Psoas muscle (tissue), 8 donors: ENCODE measurements around the gene IPO5. TPM values are rescaled to one million over a fixed set of nuclear protein-coding genes. Genes with fewer than 3 reads are reported as not detected.

Experiments
- ATAC-seq, 4 donors: fragments of 200-7000 bp; cut with Tn5 transposase; one replicate each; pipeline ENCODE4 v1.9.1; 2020; ENCODE audit warnings: moderate library complexity in 3 of 4, mild to moderate bottlenecking in 2 of 4
- DNase-seq, 2 donors: peaks; one replicate each; pipeline ENCODE4 v3.0.0-alpha.2; 2020
- H3K27ac ChIP-seq: fragments of 200-600 bp; one replicate; pipeline ENCODE4 v1.8.0; 2022
- H3K27me3 ChIP-seq, 3 donors: fragments of 200-600 bp in 1 of 3; one replicate each; pipeline versions ENCODE4 v1.6.1 to v1.8.0; 2013 to 2022; ENCODE audit warnings: low read length in 2 of 3, mild to moderate bottlenecking in 2 of 3, moderate library complexity in 1 of 3; ENCODE audit not compliant: insufficient read depth in 3 of 3
- H3K36me3 ChIP-seq, 2 donors: fragments of 200-600 bp in 1 of 2; one replicate each; pipeline versions ENCODE4 v1.6.1 to v1.8.0; 2013 to 2022; ENCODE audit warnings: low read depth in 1 of 2, mild to moderate bottlenecking in 1 of 2, moderate library complexity in 1 of 2; ENCODE audit not compliant: insufficient read depth in 1 of 2
- H3K4me1 ChIP-seq: fragments of 200-600 bp; one replicate; pipeline ENCODE4 v1.8.0; 2022
- H3K4me3 ChIP-seq: fragments of 200-600 bp; one replicate; pipeline ENCODE4 v1.8.0; 2022; ENCODE audit warnings: mild to moderate bottlenecking
- H3K9me3 ChIP-seq: fragments of 200-600 bp; one replicate; pipeline ENCODE4 v1.8.0; 2022
- CTCF ChIP-seq: fragments of 200-600 bp; IDR thresholded peaks from one replicate; pipeline ENCODE4 v1.8.0; 2022; ENCODE audit warnings: antibody characterized with exemption
- WGBS, 3 donors: extraction: QIAGEN DNeasy Blood & Tissue Kit; methylation state at CpG; one replicate each; pipeline versions ENCODE4 v1.1.6 to v1.1.7; 2013; 5-methylcytosine and 5-hydroxymethylcytosine counted together
- intact Hi-C, 2 donors: fragments of 100-400 bp; cut with DNase I; formaldehyde crosslinking; loops; one replicate each; pipeline versions ENCODE4 v1.11.0 to v1.14.2; 2022
- polyA plus RNA-seq, 3 donors: library from polyadenylated mRNA; stranded (reverse); fragments of 200-250 nt; gene quantifications; one replicate each; pipeline ENCODE4 v1.2.3, GENCODE V29; 2013
- total RNA-seq, 4 donors: library from RNA; stranded (reverse); fragmentation: NEBNext Ultra II Directional in 2 of 4; extraction: Animal tissue kit (Norgen Biotek cat#: 25700) in 2 of 4; gene quantifications; one replicate each; pipeline versions ENCODE4 v1.2.1 to v1.2.4, GENCODE V29; 2021 to 2023
- donor health status: healthy with polysubstance abuse.
- donor health status: DM: no; HTN: no; CAD: no; lungs with moderate emphysema.
- donor health status: Bipolar disorder and iron deficiency.
- donor health status: healthy.
- donor health status: DM: yes; HTN: yes; CAD: no.
- donor health status: DM: no; HTN: no; CAD: no.
- donor health status: DM: no; HTN: no; CAD: no.
- donor health status: DM: yes; HTN: yes; CAD: no.

IPO5 gene
- total and polyA plus RNA-seq, 7 donors: 60.6 to 186 (median 153) TPM

GRCh38 chr13:97932036-97932435 lies 21.4 kb upstream of the IPO5 start:
- Histone ChIP-seq H3K27me3 (no peaks in the 10 kb centered on the region), H3K4me1 (no peaks in the 10 kb centered on the region), H3K4me3 (no peak overlapping the region), H3K27ac (no peak overlapping the region), H3K9me3 (no peaks in the 10 kb centered on the region), H3K36me3 (no peaks in the 10 kb centered on the region)
- TF ChIP-seq CTCF: no peak
- WGBS, 3 donors: 20 to 32% (median 26%) methylated on average over 5 of the region's 5 CpGs
- no peak for DNase-seq
- no peak for ATAC-seq
- intact Hi-C loops: no loop called here

GRCh38 chr13:97932647-97933046 lies 20.8 kb upstream of the IPO5 start:
- intact Hi-C loops: no loop called here
- ATAC-seq (no peak), DNase-seq (no peak)
- 76 to 83% (median 81%) methylated on average over 5 of the region's 5 CpGs for WGBS, 3 donors
- no peaks in the 10 kb centered on the region for H3K4me1 ChIP-seq
- no peaks in the 10 kb centered on the region for H3K36me3 ChIP-seq
- H3K27ac ChIP-seq: no peak overlapping the region
- no peak overlapping the region for H3K4me3 ChIP-seq
- no peaks in the 10 kb centered on the region for H3K9me3 ChIP-seq
- no peak for TF ChIP-seq CTCF
- no peaks in the 10 kb centered on the region for H3K27me3 ChIP-seq

GRCh38 chr13:97933776-97934175 lies 19.7 kb upstream of the IPO5 start:
- Histone ChIP-seq H3K27me3 (no peaks in the 10 kb centered on the region), H3K4me3 (no peak overlapping the region), H3K9me3 (no peaks in the 10 kb centered on the region), H3K27ac (no peak overlapping the region), H3K36me3 (no peaks in the 10 kb centered on the region), H3K4me1 (no peaks in the 10 kb centered on the region)
- ATAC-seq: no peak
- DNase-seq: no peak
- TF ChIP-seq CTCF: no peak
- intact Hi-C loops: no loop called here

- DNase-seq: no peak
- no peak for ATAC-seq
- no peak overlapping the region for H3K4me3 ChIP-seq
- H3K27me3 ChIP-seq: no peaks in the 10 kb centered on the region
- intact Hi-C loops: no loop called here
- no peaks in the 10 kb centered on the region for H3K9me3 ChIP-seq
- H3K4me1 ChIP-seq: no peaks in the 10 kb centered on the region
- no peak for TF ChIP-seq CTCF
- 41 to 47% (median 45%) methylated on average over 5 of the region's 5 CpGs for WGBS, 3 donors
- H3K27ac ChIP-seq: no peak overlapping the region
- no peaks in the 10 kb centered on the region for H3K36me3 ChIP-seq
Measured at GRCh38 chr13:97934590-97934989, 18.9 kb upstream of the IPO5 start.

- H3K27ac ChIP-seq: no peak overlapping the region
- H3K36me3 ChIP-seq: no peaks in the 10 kb centered on the region
- no peak overlapping the region for H3K4me3 ChIP-seq
- H3K4me1 ChIP-seq: no peaks in the 10 kb centered on the region
- intact Hi-C loops: no loop called here
- 60 to 74% (median 67%) methylated on average over 2 of the region's 2 CpGs for WGBS, 3 donors
- H3K27me3 ChIP-seq: no peaks in the 10 kb centered on the region
- no peak for TF ChIP-seq CTCF
- DNase-seq: no peak
- H3K9me3 ChIP-seq: no peaks in the 10 kb centered on the region
- no peak for ATAC-seq
Measured at GRCh38 chr13:97935071-97935470, 18.4 kb upstream of the IPO5 start.
